ENCODE data around the gene SZT2.

DNA sequence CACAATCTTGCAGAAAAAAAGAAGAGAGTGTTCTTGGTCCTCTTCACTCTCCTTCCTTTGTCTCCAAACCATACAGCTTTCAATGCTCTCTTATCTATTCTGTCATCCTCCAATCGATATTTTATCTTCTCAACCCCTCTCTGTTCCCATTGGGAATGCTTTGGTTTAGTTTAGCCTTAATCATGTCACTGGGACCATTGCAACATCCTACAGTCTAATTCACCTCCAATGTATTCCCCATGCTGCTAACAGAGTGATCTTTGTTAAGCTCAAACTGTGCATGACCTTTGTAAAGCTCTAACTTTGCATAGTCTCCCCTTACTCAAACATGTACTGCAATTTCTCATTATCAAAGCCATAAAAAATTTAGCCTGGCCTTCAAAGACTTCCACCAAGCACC lies 49.1 kb upstream of the SZT2 start:
- TF ChIP-seq, protein P1, sequence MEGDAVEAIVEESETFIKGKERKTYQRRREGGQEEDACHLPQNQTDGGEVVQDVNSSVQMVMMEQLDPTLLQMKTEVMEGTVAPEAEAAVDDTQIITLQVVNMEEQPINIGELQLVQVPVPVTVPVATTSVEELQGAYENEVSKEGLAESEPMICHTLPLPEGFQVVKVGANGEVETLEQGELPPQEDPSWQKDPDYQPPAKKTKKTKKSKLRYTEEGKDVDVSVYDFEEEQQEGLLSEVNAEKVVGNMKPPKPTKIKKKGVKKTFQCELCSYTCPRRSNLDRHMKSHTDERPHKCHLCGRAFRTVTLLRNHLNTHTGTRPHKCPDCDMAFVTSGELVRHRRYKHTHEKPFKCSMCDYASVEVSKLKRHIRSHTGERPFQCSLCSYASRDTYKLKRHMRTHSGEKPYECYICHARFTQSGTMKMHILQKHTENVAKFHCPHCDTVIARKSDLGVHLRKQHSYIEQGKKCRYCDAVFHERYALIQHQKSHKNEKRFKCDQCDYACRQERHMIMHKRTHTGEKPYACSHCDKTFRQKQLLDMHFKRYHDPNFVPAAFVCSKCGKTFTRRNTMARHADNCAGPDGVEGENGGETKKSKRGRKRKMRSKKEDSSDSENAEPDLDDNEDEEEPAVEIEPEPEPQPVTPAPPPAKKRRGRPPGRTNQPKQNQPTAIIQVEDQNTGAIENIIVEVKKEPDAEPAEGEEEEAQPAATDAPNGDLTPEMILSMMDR (IDR thresholded peaks at IDR 0.05): no peak
- no peak for TF ChIP-seq POLR2A (IDR thresholded peaks at IDR 0.05)
